IPS-15b (cell line): Measurements from ENCODE around the gene HBM.

Experiments
- H3K27me3 ChIP-seq: one replicate; pipeline ENCODE4 v1.6.1; 2013; ENCODE audit warnings: low read length; ENCODE audit not compliant: control insufficient read depth, insufficient read depth
- H3K36me3 ChIP-seq: one replicate; pipeline ENCODE4 v1.6.1; 2013; ENCODE audit warnings: low read length; ENCODE audit not compliant: control insufficient read depth, insufficient read depth
- H3K4me1 ChIP-seq: one replicate; pipeline ENCODE4 v1.6.1; 2013; ENCODE audit warnings: mild to moderate bottlenecking, low read length; ENCODE audit not compliant: control insufficient read depth, insufficient read depth
- H3K4me3 ChIP-seq: one replicate; pipeline ENCODE4 v1.5.1; 2013; ENCODE audit warnings: low read depth, low read length
- H3K9ac ChIP-seq: one replicate; pipeline ENCODE4 v1.6.1; 2013; ENCODE audit warnings: low read depth, mild to moderate bottlenecking, low read length
- H3K9me3 ChIP-seq: one replicate; pipeline ENCODE4 v1.6.1; 2013; ENCODE audit warnings: mild to moderate bottlenecking, low read length; ENCODE audit not compliant: control insufficient read depth, insufficient read depth

Gene HBM

DNA sequence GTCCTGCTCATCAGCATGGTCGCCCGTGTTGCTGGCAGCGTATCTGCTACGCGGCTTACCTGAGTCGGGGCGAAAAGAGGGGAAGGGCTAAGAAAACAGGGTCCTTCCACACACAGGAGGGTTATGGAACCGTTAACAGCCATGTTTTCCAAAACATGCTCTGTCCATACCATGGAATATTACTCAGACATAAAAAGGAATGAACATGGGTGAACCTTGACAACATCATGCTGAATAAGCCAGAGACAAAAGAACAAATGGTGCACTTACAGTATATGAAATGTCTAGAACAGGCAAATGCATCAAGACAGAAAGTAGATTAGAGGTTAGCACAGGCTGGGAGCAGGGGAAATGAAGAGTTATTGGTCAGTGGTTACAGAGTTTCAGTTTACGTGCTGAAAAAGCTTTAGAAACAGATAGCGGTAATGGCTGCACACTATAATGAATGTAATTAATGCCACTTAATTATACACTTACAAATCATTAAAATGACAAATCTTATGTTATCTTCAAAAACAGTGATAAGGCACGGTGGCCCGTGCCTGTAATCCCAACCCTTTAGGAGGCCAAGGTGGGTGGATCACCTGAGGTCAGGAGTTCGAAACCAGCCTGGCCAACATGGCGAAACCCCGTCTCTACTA is 35.1 kb upstream of the HBM start:
- no peaks in the 10 kb centered on the region for H3K4me1 ChIP-seq
- H3K27me3 ChIP-seq = no peaks in the 10 kb centered on the region
- no peak overlapping the region for H3K9ac ChIP-seq
- H3K4me3 ChIP-seq = no peak overlapping the region
- H3K36me3 ChIP-seq = no peaks in the 10 kb centered on the region
- H3K9me3 ChIP-seq = no peaks in the 10 kb centered on the region

DNA sequence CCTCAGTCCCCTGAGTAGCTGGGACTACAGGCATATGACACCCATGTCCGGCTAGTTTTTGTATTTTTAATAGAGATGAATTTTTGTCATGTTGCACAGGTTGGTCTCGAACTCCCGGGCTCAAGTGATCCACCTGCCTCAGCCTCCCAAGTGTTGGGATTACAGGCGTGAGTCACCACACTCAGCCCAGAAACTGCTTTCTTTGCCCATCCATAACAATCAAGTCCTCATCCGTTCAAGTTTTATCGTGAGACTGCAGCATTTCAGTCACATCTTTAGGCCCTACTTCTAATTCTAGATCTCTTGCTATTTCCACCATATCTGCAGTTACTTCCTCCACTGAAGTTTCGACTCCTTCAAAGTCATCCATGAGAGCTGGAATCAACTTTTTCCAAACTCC is 33.7 kb upstream of the HBM start:
- Histone ChIP-seq H3K9me3 (no peaks in the 10 kb centered on the region), H3K36me3 (no peaks in the 10 kb centered on the region), H3K4me3 (no peak overlapping the region), H3K4me1 (no peaks in the 10 kb centered on the region), H3K9ac (no peak overlapping the region), H3K27me3 (no peaks in the 10 kb centered on the region)

- no peaks in the 10 kb centered on the region for H3K36me3 ChIP-seq
- no peak overlapping the region for H3K4me3 ChIP-seq
- no peaks in the 10 kb centered on the region for H3K9me3 ChIP-seq
- no peaks in the 10 kb centered on the region for H3K27me3 ChIP-seq
- H3K9ac ChIP-seq = no peak overlapping the region
- no peaks in the 10 kb centered on the region for H3K4me1 ChIP-seq
Observed at GRCh38 chr16:133716-134115, 32.1 kb upstream of the HBM start.

GRCh38 chr16:138049-138417 is 27.7 kb upstream of the HBM start:
- Histone ChIP-seq H3K4me3 (peak overlapping the region; percentile 54), H3K27me3 (peaks cover 2% of the 10 kb centered on the region), H3K36me3 (no peaks in the 10 kb centered on the region), H3K9me3 (no peaks in the 10 kb centered on the region), H3K9ac (peak overlapping the region; percentile 54), H3K4me1 (no peaks in the 10 kb centered on the region)

- Histone ChIP-seq H3K4me3 (no peak overlapping the region), H3K9ac (no peak overlapping the region), H3K27me3 (peaks cover 2% of the 10 kb centered on the region), H3K36me3 (no peaks in the 10 kb centered on the region), H3K9me3 (no peaks in the 10 kb centered on the region), H3K4me1 (no peaks in the 10 kb centered on the region)
Observed at GRCh38 chr16:140175-140857, 25.5 kb upstream of the HBM start.

DNA sequence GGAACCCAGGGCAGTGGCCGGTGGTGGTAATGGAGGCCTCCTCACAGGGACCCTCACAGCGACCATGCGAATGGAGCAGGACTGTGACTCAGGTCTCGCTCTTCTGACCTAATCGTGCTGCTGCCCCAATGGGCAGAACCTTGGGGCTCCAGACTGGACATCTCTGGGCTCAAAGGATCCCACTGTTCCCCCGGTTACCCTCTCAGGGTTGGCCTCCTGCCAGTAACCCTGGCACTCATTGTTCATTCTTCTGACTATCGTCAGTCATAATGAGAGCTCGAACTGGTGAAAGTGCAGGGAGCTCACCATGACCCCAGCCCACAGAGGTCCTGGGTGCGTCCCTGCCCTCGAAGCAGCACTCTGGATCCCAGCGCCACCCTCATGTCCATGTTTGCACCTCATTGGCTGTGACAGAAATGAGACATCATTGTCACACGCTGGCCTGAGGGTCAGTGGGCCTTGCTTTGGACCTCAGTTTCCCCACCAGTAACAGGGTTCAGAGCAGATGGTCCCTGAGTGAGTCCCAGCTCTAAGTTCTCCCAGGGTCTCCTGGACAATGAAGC is 23.3 kb upstream of the HBM start:
- Histone ChIP-seq H3K9ac (no peak overlapping the region), H3K4me3 (no peak overlapping the region), H3K4me1 (no peaks in the 10 kb centered on the region), H3K9me3 (no peaks in the 10 kb centered on the region), H3K36me3 (no peaks in the 10 kb centered on the region), H3K27me3 (peaks cover 2% of the 10 kb centered on the region)

GRCh38 chr16:143047-143446 is 22.7 kb upstream of the HBM start:
- H3K4me1 ChIP-seq = no peaks in the 10 kb centered on the region
- H3K4me3 ChIP-seq = no peak overlapping the region
- peaks cover 2% of the 10 kb centered on the region for H3K27me3 ChIP-seq
- no peaks in the 10 kb centered on the region for H3K9me3 ChIP-seq
- no peaks in the 10 kb centered on the region for H3K36me3 ChIP-seq
- H3K9ac ChIP-seq = no peak overlapping the region

GRCh38 chr16:143456-143855 is 22.3 kb upstream of the HBM start:
- Histone ChIP-seq H3K9ac (no peak overlapping the region), H3K4me3 (no peak overlapping the region), H3K27me3 (peaks cover 2% of the 10 kb centered on the region), H3K9me3 (no peaks in the 10 kb centered on the region), H3K4me1 (no peaks in the 10 kb centered on the region), H3K36me3 (no peaks in the 10 kb centered on the region)

DNA sequence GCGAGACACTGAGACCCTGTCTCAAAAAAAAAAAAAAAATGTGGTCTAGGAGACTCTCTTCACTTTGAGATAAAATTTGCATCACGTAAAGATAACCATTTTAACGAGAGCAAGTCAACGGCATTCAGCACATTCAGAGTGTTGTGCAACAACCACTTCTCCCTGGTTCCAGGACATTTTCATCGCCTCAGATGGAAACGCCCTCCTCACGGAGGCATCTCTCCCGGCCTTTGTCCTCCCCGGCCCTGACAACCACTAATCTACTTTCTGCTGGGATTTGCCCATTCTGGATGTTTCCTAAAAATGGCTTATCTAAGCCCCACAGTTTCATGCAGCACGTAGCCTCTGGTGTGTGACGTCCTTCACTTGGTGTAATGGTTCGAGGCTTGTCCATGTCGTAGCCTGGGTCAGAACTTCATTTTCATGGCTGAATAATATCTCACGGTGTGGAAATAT is 21.0 kb upstream of the HBM start:
- Histone ChIP-seq H3K27me3 (peaks cover 2% of the 10 kb centered on the region), H3K9ac (no peak overlapping the region), H3K36me3 (no peaks in the 10 kb centered on the region)

DNA sequence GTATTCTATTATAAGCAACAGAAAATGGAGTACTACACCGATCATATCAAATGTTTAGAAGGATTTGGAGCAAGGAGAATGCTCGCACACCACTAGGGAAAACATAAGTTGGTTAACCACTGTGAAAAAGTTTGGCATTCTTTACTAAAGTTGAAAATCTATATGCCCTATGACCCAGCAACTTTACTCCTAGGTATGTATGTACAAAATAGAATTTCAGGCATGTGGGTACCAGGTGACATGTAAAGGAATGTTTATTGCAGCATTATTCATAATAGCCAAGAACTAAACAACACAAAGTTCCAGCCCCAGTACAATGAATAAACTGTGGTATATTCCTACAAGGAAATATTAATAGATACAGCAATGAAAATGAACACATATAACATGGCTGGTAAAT is 19.1 kb upstream of the HBM start:
- no peaks in the 10 kb centered on the region for H3K36me3 ChIP-seq
- no peak overlapping the region for H3K9ac ChIP-seq
- H3K9me3 ChIP-seq = no peaks in the 10 kb centered on the region
- no peak overlapping the region for H3K4me3 ChIP-seq
- H3K27me3 ChIP-seq = peaks cover 9% of the 10 kb centered on the region
- H3K4me1 ChIP-seq = no peaks in the 10 kb centered on the region

More for the DNA sequence above, 21.0 kb upstream of the HBM start:
- H3K4me3 ChIP-seq = no peak overlapping the region
- no peaks in the 10 kb centered on the region for H3K4me1 ChIP-seq
- no peaks in the 10 kb centered on the region for H3K9me3 ChIP-seq

- peaks cover 11% of the 10 kb centered on the region for H3K27me3 ChIP-seq
- H3K9me3 ChIP-seq = no peaks in the 10 kb centered on the region
- no peaks in the 10 kb centered on the region for H3K4me1 ChIP-seq
- no peaks in the 10 kb centered on the region for H3K36me3 ChIP-seq
- H3K4me3 ChIP-seq = no peak overlapping the region
- no peak overlapping the region for H3K9ac ChIP-seq
Observed at GRCh38 chr16:149024-149660, 16.6 kb upstream of the HBM start.
